Vagina (tissue), 2 donors: Measurements from ENCODE around the gene KRT28.

ENCODE experiments used
- POLR2A ChIP-seq, 2 donors: fragments of 450-650 bp; IDR thresholded peaks; one replicate each; pipeline ENCODE4 v1.6.1; 2017; ENCODE audit warnings: antibody characterized with exemption in 2 of 2, mild to moderate bottlenecking in 2 of 2, moderate library complexity in 2 of 2
- TF ChIP-seq, protein P1 (sequence below), 3 experiments: fragments of 450-650 bp in 2 of 3; fragments of 200-600 bp in 1 of 3; sonication (generic) in 1 of 3; IDR thresholded peaks; one replicate each; pipeline ENCODE4 v1.5.1; 2017 to 2019; ENCODE audit warnings: antibody characterized with exemption in 3 of 3, mild to moderate bottlenecking in 2 of 3, moderate library complexity in 2 of 3

DNA sequence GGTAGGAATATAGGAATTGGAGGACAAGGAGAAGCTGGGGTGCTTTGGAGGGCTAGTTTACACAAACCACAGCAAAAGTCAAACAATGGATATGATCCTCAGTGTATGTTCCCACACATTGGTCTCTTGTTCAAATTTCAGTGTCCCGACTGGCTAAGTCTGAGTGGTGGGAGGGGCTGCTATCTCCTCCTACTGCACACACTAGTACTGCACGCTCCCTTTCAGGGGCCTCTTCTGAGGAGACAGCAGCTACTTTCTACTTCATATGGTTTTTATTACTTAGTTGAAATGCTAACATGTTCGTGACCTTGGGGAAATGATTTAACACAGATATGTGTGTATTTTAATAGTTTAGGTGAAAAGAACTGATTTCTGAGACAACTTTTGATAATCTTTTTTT is 41.5 kb upstream of the KRT28 start:
- TF ChIP-seq, protein P1, sequence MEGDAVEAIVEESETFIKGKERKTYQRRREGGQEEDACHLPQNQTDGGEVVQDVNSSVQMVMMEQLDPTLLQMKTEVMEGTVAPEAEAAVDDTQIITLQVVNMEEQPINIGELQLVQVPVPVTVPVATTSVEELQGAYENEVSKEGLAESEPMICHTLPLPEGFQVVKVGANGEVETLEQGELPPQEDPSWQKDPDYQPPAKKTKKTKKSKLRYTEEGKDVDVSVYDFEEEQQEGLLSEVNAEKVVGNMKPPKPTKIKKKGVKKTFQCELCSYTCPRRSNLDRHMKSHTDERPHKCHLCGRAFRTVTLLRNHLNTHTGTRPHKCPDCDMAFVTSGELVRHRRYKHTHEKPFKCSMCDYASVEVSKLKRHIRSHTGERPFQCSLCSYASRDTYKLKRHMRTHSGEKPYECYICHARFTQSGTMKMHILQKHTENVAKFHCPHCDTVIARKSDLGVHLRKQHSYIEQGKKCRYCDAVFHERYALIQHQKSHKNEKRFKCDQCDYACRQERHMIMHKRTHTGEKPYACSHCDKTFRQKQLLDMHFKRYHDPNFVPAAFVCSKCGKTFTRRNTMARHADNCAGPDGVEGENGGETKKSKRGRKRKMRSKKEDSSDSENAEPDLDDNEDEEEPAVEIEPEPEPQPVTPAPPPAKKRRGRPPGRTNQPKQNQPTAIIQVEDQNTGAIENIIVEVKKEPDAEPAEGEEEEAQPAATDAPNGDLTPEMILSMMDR (IDR thresholded peaks at IDR 0.05), result no peak
- TF ChIP-seq POLR2A (IDR thresholded peaks at IDR 0.05), result no peak
